Stimulated activated CD4-positive, alpha-beta T cell treated with anti-CD3 and anti-CD28 coated beads, Interleukin-15, amount 100 ng/mL, for 24 hours (primary cell): Measurements from ENCODE around the gene HSDL2.
A peak's percentile ranks its signal among the peaks of the same experiment; 100 is the strongest.

Source experiments
- DNase-seq: peaks from one replicate; pipeline ENCODE4 v3.0.0-alpha.2; 2020

Gene HSDL2

GRCh38 chr9:112462855-112463254 lies 82.9 kb downstream of the HSDL2 start:
- DNase-seq = no peak

GRCh38 chr9:112465352-112465751 lies 85.4 kb downstream of the HSDL2 start:
- DNase-seq = no peak

GRCh38 chr9:112472996-112473395 lies 93.1 kb downstream of the HSDL2 start:
- no peak for DNase-seq

- no peak for DNase-seq
Observed at GRCh38 chr9:112473986-112474385, 94.1 kb downstream of the HSDL2 start.

GRCh38 chr9:112475318-112475717 lies 95.4 kb downstream of the HSDL2 start:
- DNase-seq = no peak

- DNase-seq = no peak
Observed at GRCh38 chr9:112477330-112477729, 97.4 kb downstream of the HSDL2 start.

- no peak for DNase-seq
Observed at GRCh38 chr9:112479221-112479620, 99.3 kb downstream of the HSDL2 start.

- DNase-seq = no peak
Observed at GRCh38 chr9:112484607-112485006, 104.7 kb downstream of the HSDL2 start.

- DNase-seq = no peak
Observed at GRCh38 chr9:112485574-112485973, 105.7 kb downstream of the HSDL2 start.

- peak; percentile 93 for DNase-seq
Observed at GRCh38 chr9:112486221-112487007, 106.5 kb downstream of the HSDL2 start, which contains the start of gene KIAA1958. Gene KIAA1958 (plus strand): TSS chr9:112486827. CDS start chr9:112574081, 87,254 bp downstream.

GRCh38 chr9:112487008-112487798 lies 107.3 kb downstream of the HSDL2 start:
- peak; percentile 71 for DNase-seq

GRCh38 chr9:112487799-112488340 lies 108.0 kb downstream of the HSDL2 start:
- no peak for DNase-seq

GRCh38 chr9:112489039-112489546 lies 109.2 kb downstream of the HSDL2 start:
- no peak for DNase-seq

GRCh38 chr9:112489876-112490666 lies 110.2 kb downstream of the HSDL2 start:
- no peak for DNase-seq

GRCh38 chr9:112493393-112494137 lies 113.7 kb downstream of the HSDL2 start:
- no peak for DNase-seq

- no peak for DNase-seq
Observed at GRCh38 chr9:112494153-112494552, 114.2 kb downstream of the HSDL2 start.

- DNase-seq = no peak
Observed at GRCh38 chr9:112495614-112496013, 115.7 kb downstream of the HSDL2 start.

- no peak for DNase-seq
Observed at GRCh38 chr9:112496074-112496722, 116.3 kb downstream of the HSDL2 start.

GRCh38 chr9:112500842-112501241 lies 120.9 kb downstream of the HSDL2 start:
- no peak for DNase-seq

- DNase-seq = no peak
Observed at GRCh38 chr9:112501287-112501686, 121.4 kb downstream of the HSDL2 start.

GRCh38 chr9:112502175-112502946 lies 122.5 kb downstream of the HSDL2 start:
- DNase-seq = no peak
